UCSD-AML1 (cell line): ENCODE measurements around the gene VDAC1.

Experiments used
- DNase-seq: peaks from one replicate; lab custom pipeline; 2025; ENCODE audit not compliant: unreplicated experiment; lab: John Stamatoyannopoulos, UW

The VDAC1 gene

GRCh38 chr5:133927300-133928180 lies 77.2 kb downstream of the VDAC1 start:
- no peak for DNase-seq

- no peak for DNase-seq
These were observed 78.1 kb downstream of the VDAC1 start for GRCh38 chr5:133926489-133927299.

- DNase-seq = no peak
These were observed 78.8 kb downstream of the VDAC1 start for GRCh38 chr5:133925866-133926488.

GRCh38 chr5:133925269-133925668 lies 79.5 kb downstream of the VDAC1 start:
- no peak for DNase-seq

- DNase-seq = no peak
These were observed 80.4 kb downstream of the VDAC1 start for GRCh38 chr5:133924221-133924920.

- DNase-seq = no peak
These were observed 82.8 kb downstream of the VDAC1 start for GRCh38 chr5:133921979-133922378.
